GM12892 (cell line): ENCODE data around the gene APBA2.

Source experiments
- POLR2A ChIP-seq: IDR thresholded peaks from 2 replicates; pipeline ENCODE4 v1.6.1; 2011; ENCODE audit warnings: low read depth, low read length, control low read depth
- POLR2AphosphoS5 ChIP-seq: IDR thresholded peaks from 2 replicates; pipeline ENCODE4 v1.6.1; 2011; ENCODE audit warnings: low read depth, low read length, control low read depth

GRCh38 chr15:29071882-29072273 is 186.1 kb downstream of the APBA2 start:
- TF ChIP-seq POLR2A (no peak), POLR2AphosphoS5 (no peak)
